Heart right ventricle (tissue), 16 donors: ENCODE results near the gene MARCOL. TPM values are rescaled to one million over a fixed set of nuclear protein-coding genes. Genes with fewer than 3 reads are reported as not detected.

Experiments
- ATAC-seq, 8 donors: fragments of 200-7000 bp; cut with Tn5 transposase; one replicate each; pipeline ENCODE4 v1.9.1; 2020; ENCODE audit warnings: mild to moderate bottlenecking in 8 of 8, moderate library complexity in 8 of 8, moderate number of reproducible peaks in 1 of 8
- DNase-seq, 2 donors: peaks; one replicate each; pipeline ENCODE4 v3.0.0-alpha.2; 2020
- H3K27ac ChIP-seq, 10 donors: fragments of 200-600 bp; sonication (generic) in 2 of 10; one replicate each; pipeline versions ENCODE4 v1.5.0 to v1.8.0; 2020 to 2022; ENCODE audit warnings: mild to moderate bottlenecking in 3 of 10
- H3K27me3 ChIP-seq, 7 donors: fragments of 200-600 bp; one replicate each; pipeline ENCODE4 v1.8.0; 2021 to 2022; ENCODE audit warnings: mild to moderate bottlenecking in 2 of 7
- H3K36me3 ChIP-seq, 9 donors: fragments of 200-600 bp; sonication (generic) in 1 of 9; one replicate each; pipeline versions ENCODE4 v1.5.0 to v1.8.0; 2020 to 2022; ENCODE audit warnings: mild to moderate bottlenecking in 2 of 9
- H3K4me1 ChIP-seq, 9 donors: fragments of 200-600 bp; sonication (generic) in 1 of 9; one replicate each; pipeline versions ENCODE4 v1.5.0 to v1.8.0; 2020 to 2022; ENCODE audit warnings: mild to moderate bottlenecking in 4 of 9
- H3K4me3 ChIP-seq, 10 donors: fragments of 200-600 bp; sonication (generic) in 2 of 10; one replicate each; pipeline versions ENCODE4 v1.5.0 to v1.8.0; 2020 to 2022; ENCODE audit warnings: mild to moderate bottlenecking in 7 of 10, moderate library complexity in 2 of 10
- H3K9me3 ChIP-seq, 11 donors: fragments of 200-600 bp in 10 of 11; sonication (generic) in 2 of 11; one replicate each; pipeline versions ENCODE4 v1.5.0 to v1.8.0; 2013 to 2022; ENCODE audit warnings: mild to moderate bottlenecking in 2 of 11, control low read depth in 1 of 11, moderate library complexity in 1 of 11
- CTCF ChIP-seq, 9 donors: fragments of 200-600 bp; sonication (generic) in 2 of 9; IDR thresholded peaks; one replicate each; pipeline versions ENCODE4 v1.5.0 to v1.8.0; 2021 to 2022; ENCODE audit warnings: antibody characterized with exemption in 9 of 9, mild to moderate bottlenecking in 5 of 9, moderate library complexity in 1 of 9
- WGBS, 2 donors: extraction: QIAGEN DNeasy Blood & Tissue Kit; methylation state at CpG; one replicate each; pipeline ENCODE4 v1.1.7; 2013; ENCODE audit warnings: inconsistent platforms in 1 of 2; 5-methylcytosine and 5-hydroxymethylcytosine counted together
- intact Hi-C, 10 donors: fragments of 100-400 bp; cut with DNase I; formaldehyde crosslinking; loops; one replicate each; pipeline versions ENCODE4 v1.11.1 to v1.14.2; 2022
- polyA plus RNA-seq, 2 donors: library from polyadenylated mRNA; stranded (reverse); fragments of 200-250 nt; gene quantifications; one replicate each; pipeline ENCODE4 v1.2.3, GENCODE V29; 2013
- total RNA-seq, 10 donors: library from RNA; stranded (reverse); fragmentation: NEBNext Ultra II Directional in 3 of 10; extraction: Animal tissue kit (Norgen Biotek cat#: 25700) in 3 of 10; gene quantifications; one replicate each; pipeline versions ENCODE4 v1.2.1 to v1.2.4, GENCODE V29; 2021 to 2023
- donor health status: Arrhythmogenic right ventricular cardiomyopathy.
- donor health status: ischemic (EF 13 %, LVEDD 7.1; RV severe dilation, severe dysfunction).
- donor health status: healthy with polysubstance abuse.
- donor health status: DM: no; HTN: yes; CAD: no.
- donor health status: DM: no; HTN: no; CAD: no.
- donor health status: ischemic (EF 25% LVEDD 6.9; RV normal size, moderate dysfunction).
- donor health status: ischemic (EF 25% LVEDD 5.7; RV mildly dilated, moderate dysfunction).
- donor health status: healthy.
- donor health status: DM: yes; HTN: yes; CAD: no.
- donor health status: Ischemic cardiomyopathy.
- donor health status: ischemic (EF 35%, LVEDD 5.7; RV mildly dilated, moderate dysfunction).
- donor health status: nonischemic (EF 11% LVEDD 7.7; RV severe dilation, severe dysfunction).
- donor health status: DM: yes; HTN: yes; CAD: no.
- donor health status: PGD.
- donor health status: ischemic (EF 29% LVEDD 5.4; RV normal size, mild dysfunction).
- donor health status: nonischemic (EF 23%, LVEDD 6.1; RV moderate dilation, normal function).

The MARCOL gene
- total and polyA plus RNA-seq, 12 donors: not detected

DNA sequence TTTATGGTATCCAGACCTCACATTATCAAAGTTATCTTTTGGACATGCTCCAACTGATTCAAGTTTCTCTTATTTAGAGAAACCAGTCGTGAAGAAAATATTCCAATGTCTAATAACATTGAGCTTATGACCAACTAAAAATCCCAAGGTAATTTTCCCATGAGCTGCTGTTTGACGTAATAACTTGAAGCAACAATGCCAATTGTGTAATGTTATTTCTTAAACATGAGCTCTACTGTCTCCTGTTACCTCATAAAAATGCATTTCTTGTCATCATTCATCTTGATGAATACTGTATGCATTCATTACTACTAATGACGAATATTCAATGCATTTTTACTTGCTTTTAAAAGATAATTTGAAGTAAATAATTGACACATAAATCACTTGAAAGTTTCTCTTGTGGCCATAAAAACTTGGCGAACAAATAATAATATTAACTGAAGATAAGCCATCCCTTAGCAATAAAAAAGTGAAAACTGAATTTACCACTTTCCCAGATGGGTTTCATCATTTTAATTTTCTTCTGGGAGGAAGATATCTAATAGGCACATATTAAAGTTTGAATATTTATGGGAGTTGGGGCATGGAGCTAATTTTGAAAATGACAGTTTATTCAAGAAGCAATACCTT lies 424 bp upstream of the MARCOL start:
- ATAC-seq: no peak
- no peak for DNase-seq
- TF ChIP-seq CTCF (IDR thresholded peaks at IDR 0.05): no peak
- Histone ChIP-seq H3K36me3 (no peaks in the 10 kb centered on the region), H3K4me3 (no peak overlapping the region), H3K9me3 (no peaks in the 10 kb centered on the region), H3K27ac (no peak overlapping the region), H3K27me3 (no peaks in the 10 kb centered on the region), H3K4me1 (no peaks in the 10 kb centered on the region)
- intact Hi-C loops: no loop called here
- WGBS, 2 donors: 54 to 63% methylated on average over 4 of the region's 4 CpGs

DNA sequence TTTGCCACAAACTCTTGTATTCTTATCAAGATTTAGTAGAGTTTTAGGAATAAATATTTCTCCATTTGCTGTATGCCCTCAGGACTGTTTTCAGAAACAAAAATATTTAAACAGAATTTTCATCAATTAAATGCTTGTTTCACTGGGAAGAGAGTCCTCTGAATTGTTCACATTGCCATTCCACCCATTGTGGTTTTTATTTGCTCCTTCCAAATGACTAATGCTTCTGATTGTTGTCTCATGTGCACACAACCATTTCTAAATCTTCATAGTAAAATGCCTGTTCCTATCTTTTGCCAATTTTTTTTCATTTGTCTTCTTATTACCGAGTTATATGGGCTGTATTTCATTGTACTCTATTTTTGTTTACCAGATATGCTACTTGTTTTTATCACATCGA lies 10.6 kb downstream of the MARCOL start:
- Histone ChIP-seq H3K4me3 (no peak overlapping the region), H3K9me3 (peaks cover 0 to 21% (median 0%) of the 10 kb centered on the region in 11 donors), H3K36me3 (no peaks in the 10 kb centered on the region), H3K27ac (no peak overlapping the region), H3K4me1 (no peaks in the 10 kb centered on the region), H3K27me3 (no peaks in the 10 kb centered on the region)
- ATAC-seq (no peak), DNase-seq (no peak)
- no peak for TF ChIP-seq CTCF (IDR thresholded peaks at IDR 0.05)
- intact Hi-C loops: no loop called here
- WGBS, 2 donors: 87 to 89% methylated on average over 2 of the region's 2 CpGs

- Histone ChIP-seq H3K9me3 (peaks cover 0 to 57% (median 23%) of the 10 kb centered on the region in 11 donors), H3K36me3 (no peaks in the 10 kb centered on the region), H3K27me3 (no peaks in the 10 kb centered on the region), H3K27ac (no peak overlapping the region), H3K4me3 (no peak overlapping the region), H3K4me1 (no peaks in the 10 kb centered on the region)
- DNase-seq (no peak), ATAC-seq (no peak)
- intact Hi-C loops: no loop called here
- no peak for TF ChIP-seq CTCF (IDR thresholded peaks at IDR 0.05)
These were observed 17.1 kb downstream of the MARCOL start for GRCh38 chr5:148255456-148255855.

GRCh38 chr5:148259288-148259687 lies 21.0 kb downstream of the MARCOL start:
- Histone ChIP-seq H3K4me3 (no peak overlapping the region), H3K27ac (no peak overlapping the region), H3K27me3 (no peaks in the 10 kb centered on the region), H3K36me3 (no peaks in the 10 kb centered on the region), H3K9me3 (peaks cover 0 to 48% (median 23%) of the 10 kb centered on the region in 11 donors), H3K4me1 (no peaks in the 10 kb centered on the region)
- intact Hi-C loops: no loop called here
- WGBS, 2 donors: 69 to 72% methylated on average over 2 of the region's 2 CpGs
- no peak for ATAC-seq
- TF ChIP-seq CTCF (IDR thresholded peaks at IDR 0.05): no peak
- no peak for DNase-seq
